Smooth muscle cell (in vitro differentiated cells): Measurements from ENCODE around the gene BDKRB2. TPM values are rescaled to one million over a fixed set of nuclear protein-coding genes. Genes with fewer than 3 reads are reported as not detected.

Experiments
- DNase-seq: peaks from one replicate; lab custom pipeline; 2025; ENCODE audit not compliant: unreplicated experiment; lab: John Stamatoyannopoulos, UW
- H2AFZ ChIP-seq: fragments of 200-600 bp; sonication (generic); 2 replicates; pipeline ENCODE4 v1.6.0; 2016; ENCODE audit warnings: antibody characterized with exemption, low read depth, mild to moderate bottlenecking
- H3F3A ChIP-seq: fragments of 200-600 bp; sonication (generic); 2 replicates; pipeline ENCODE4 v1.6.0; 2017; ENCODE audit warnings: antibody characterized with exemption, low read depth
- H3K27ac ChIP-seq: fragments of 200-600 bp; sonication (generic); 2 replicates; pipeline ENCODE4 v1.5.1; 2016; ENCODE audit warnings: low read depth, mild to moderate bottlenecking
- H3K27me3 ChIP-seq: fragments of 200-600 bp; sonication (generic); 2 replicates; pipeline ENCODE4 v1.6.1; 2016; ENCODE audit warnings: low read depth, mild to moderate bottlenecking
- H3K36me3 ChIP-seq: fragments of 200-600 bp; sonication (generic); 2 replicates; pipeline ENCODE4 v1.5.1; 2016; ENCODE audit warnings: low read depth
- H3K4me1 ChIP-seq: fragments of 200-600 bp; sonication (generic); 2 replicates; pipeline ENCODE4 v1.5.1; 2016; ENCODE audit warnings: low read depth
- H3K4me2 ChIP-seq: fragments of 200-600 bp; sonication (generic); 2 replicates; pipeline ENCODE4 v1.6.0; 2016; ENCODE audit warnings: mild to moderate bottlenecking
- H3K4me3 ChIP-seq: fragments of 200-600 bp; sonication (generic); 2 replicates; pipeline ENCODE4 v1.5.1; 2016; ENCODE audit warnings: mild to moderate bottlenecking
- H3K79me2 ChIP-seq: fragments of 200-600 bp; sonication (generic); 2 replicates; pipeline ENCODE4 v1.6.0; 2016; ENCODE audit warnings: low read depth, mild to moderate bottlenecking
- H3K9ac ChIP-seq: fragments of 200-600 bp; sonication (generic); 2 replicates; pipeline ENCODE4 v1.6.0; 2016; ENCODE audit warnings: low read depth
- H3K9me3 ChIP-seq: fragments of 200-600 bp; sonication (generic); replicated peaks from 2 replicates; pipeline ENCODE4 v1.5.1; 2016; ENCODE audit warnings: low read depth
- H4K20me1 ChIP-seq: fragments of 200-600 bp; sonication (generic); 2 replicates; pipeline ENCODE4 v1.6.0; 2016; ENCODE audit warnings: low read depth
- WGBS: methylation state at CpG from one replicate; pipeline ENCODE4 v1.1.7; 2016; ENCODE audit warnings: low lambda C conversion rate; 5-methylcytosine and 5-hydroxymethylcytosine counted together
- polyA plus RNA-seq: library from polyadenylated mRNA; unstranded; fragments of >200 nt; fragmentation: Nextera tagmentation; extraction: Ambion mirVana; gene quantifications from 2 replicates; pipeline ENCODE4 v1.2.1, GENCODE V29; 2016
- total RNA-seq: library from RNA; depleted of rRNA; stranded (reverse); fragments of >200 nt; gene quantifications from 2 replicates; pipeline ENCODE4 v1.2.3, GENCODE V29; 2014
- TF ChIP-seq, protein P1 (sequence below): fragments of 200-600 bp; sonication (generic); IDR thresholded peaks from 2 replicates; pipeline ENCODE4 v1.5.1; 2017; ENCODE audit warnings: borderline replicate concordance, mild to moderate bottlenecking, antibody characterized with exemption; ENCODE audit not compliant: insufficient read depth, poor library complexity, severe bottlenecking

The BDKRB2 gene
- total and polyA plus RNA-seq, 2 experiments from 2014 or later, result 10.4 to 16.9 TPM

- DNase-seq, result no peak
- no peak overlapping the region for H3K4me2 ChIP-seq
- WGBS, result 78% methylated on average over 22 of the region's 22 CpGs
- no peaks in the 10 kb centered on the region for H3K79me2 ChIP-seq
- no peak overlapping the region for H3K4me3 ChIP-seq
- no peaks in the 10 kb centered on the region for H4K20me1 ChIP-seq
- no peaks in the 10 kb centered on the region for H3K9me3 ChIP-seq
- peaks cover 4% of the 10 kb centered on the region for H3K4me1 ChIP-seq
- no peaks in the 10 kb centered on the region for H3K27me3 ChIP-seq
- H3F3A ChIP-seq, result no peaks in the 10 kb centered on the region
- H3K9ac ChIP-seq, result no peak overlapping the region
- TF ChIP-seq, protein P1, sequence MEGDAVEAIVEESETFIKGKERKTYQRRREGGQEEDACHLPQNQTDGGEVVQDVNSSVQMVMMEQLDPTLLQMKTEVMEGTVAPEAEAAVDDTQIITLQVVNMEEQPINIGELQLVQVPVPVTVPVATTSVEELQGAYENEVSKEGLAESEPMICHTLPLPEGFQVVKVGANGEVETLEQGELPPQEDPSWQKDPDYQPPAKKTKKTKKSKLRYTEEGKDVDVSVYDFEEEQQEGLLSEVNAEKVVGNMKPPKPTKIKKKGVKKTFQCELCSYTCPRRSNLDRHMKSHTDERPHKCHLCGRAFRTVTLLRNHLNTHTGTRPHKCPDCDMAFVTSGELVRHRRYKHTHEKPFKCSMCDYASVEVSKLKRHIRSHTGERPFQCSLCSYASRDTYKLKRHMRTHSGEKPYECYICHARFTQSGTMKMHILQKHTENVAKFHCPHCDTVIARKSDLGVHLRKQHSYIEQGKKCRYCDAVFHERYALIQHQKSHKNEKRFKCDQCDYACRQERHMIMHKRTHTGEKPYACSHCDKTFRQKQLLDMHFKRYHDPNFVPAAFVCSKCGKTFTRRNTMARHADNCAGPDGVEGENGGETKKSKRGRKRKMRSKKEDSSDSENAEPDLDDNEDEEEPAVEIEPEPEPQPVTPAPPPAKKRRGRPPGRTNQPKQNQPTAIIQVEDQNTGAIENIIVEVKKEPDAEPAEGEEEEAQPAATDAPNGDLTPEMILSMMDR, result no peak
- no peaks in the 10 kb centered on the region for H3K36me3 ChIP-seq
- no peak overlapping the region for H2AFZ ChIP-seq
- no peak overlapping the region for H3K27ac ChIP-seq
Observed at GRCh38 chr14:96192975-96193805, 11.4 kb upstream of the BDKRB2 start.

DNA sequence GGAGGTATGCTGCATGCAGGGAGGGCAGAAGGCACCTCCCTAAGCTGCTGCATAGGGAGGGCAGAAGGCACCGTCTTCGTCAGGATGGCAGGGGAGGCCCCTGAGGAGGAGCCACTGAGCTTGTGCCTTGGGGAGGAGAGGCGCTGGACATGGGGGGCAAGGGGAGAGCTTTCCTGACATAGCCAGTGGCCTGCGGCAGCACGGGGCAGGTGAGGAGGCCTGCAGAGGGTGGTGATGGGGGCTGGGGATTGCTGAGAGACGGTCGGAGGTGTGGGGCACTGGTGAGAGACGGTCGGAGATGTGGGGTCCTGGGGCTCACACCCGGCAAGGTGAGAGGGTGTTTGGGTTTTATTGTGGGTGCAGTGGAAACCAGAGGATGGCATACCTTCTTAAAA is 10.4 kb upstream of the BDKRB2 start:
- DNase-seq, result no peak
- no peak overlapping the region for H2AFZ ChIP-seq
- peaks cover 4% of the 10 kb centered on the region for H3K4me1 ChIP-seq
- no peaks in the 10 kb centered on the region for H3F3A ChIP-seq
- no peak overlapping the region for H3K9ac ChIP-seq
- no peak overlapping the region for H3K4me3 ChIP-seq
- no peaks in the 10 kb centered on the region for H3K36me3 ChIP-seq
- TF ChIP-seq, protein P1, result no peak
- no peaks in the 10 kb centered on the region for H4K20me1 ChIP-seq
- H3K27ac ChIP-seq, result no peak overlapping the region
- no peak overlapping the region for H3K4me2 ChIP-seq
- H3K27me3 ChIP-seq, result no peaks in the 10 kb centered on the region
- no peaks in the 10 kb centered on the region for H3K79me2 ChIP-seq
- no peaks in the 10 kb centered on the region for H3K9me3 ChIP-seq
- WGBS, result 95% methylated on average over 10 of the region's 10 CpGs

GRCh38 chr14:96194657-96195431 is 9.8 kb upstream of the BDKRB2 start:
- TF ChIP-seq, protein P1, result no peak
- no peaks in the 10 kb centered on the region for H4K20me1 ChIP-seq
- H3K4me2 ChIP-seq, result no peak overlapping the region
- WGBS, result 94% methylated on average over 11 of the region's 11 CpGs
- no peak overlapping the region for H2AFZ ChIP-seq
- no peaks in the 10 kb centered on the region for H3K9me3 ChIP-seq
- no peak overlapping the region for H3K4me3 ChIP-seq
- no peak overlapping the region for H3K9ac ChIP-seq
- H3K27ac ChIP-seq, result no peak overlapping the region
- DNase-seq, result no peak
- H3K36me3 ChIP-seq, result no peaks in the 10 kb centered on the region
- H3F3A ChIP-seq, result no peaks in the 10 kb centered on the region
- peaks cover 4% of the 10 kb centered on the region for H3K4me1 ChIP-seq
- H3K79me2 ChIP-seq, result no peaks in the 10 kb centered on the region
- no peaks in the 10 kb centered on the region for H3K27me3 ChIP-seq
